Transverse colon (tissue), 4 donors: ENCODE results near the gene CDKN1B.

Experiments used
- EP300 ChIP-seq: sonication (generic); formaldehyde crosslinking; IDR thresholded peaks from one replicate; pipeline ENCODE4 v1.6.1; 2017; ENCODE audit warnings: antibody characterized with exemption, low read depth
- POLR2A ChIP-seq: fragments of 450-650 bp; IDR thresholded peaks from one replicate; pipeline ENCODE4 v1.6.1; 2016; ENCODE audit warnings: antibody characterized with exemption, mild to moderate bottlenecking, moderate library complexity
- POLR2AphosphoS5 ChIP-seq, 3 donors: sonication (generic); formaldehyde crosslinking; IDR thresholded peaks; one replicate each; pipeline ENCODE4 v1.6.1; 2016; ENCODE audit warnings: antibody characterized with exemption in 3 of 3
- TF ChIP-seq, protein P1 (sequence below), 5 experiments: fragments of 200-600 bp in 3 of 5; fragments of 450-650 bp in 2 of 5; sonication (generic) in 3 of 5; IDR thresholded peaks; 1 replicate in 2 of 5; 2 replicates in 3 of 5; pipeline ENCODE4 v1.5.1; 2016 to 2017; ENCODE audit warnings: antibody characterized with exemption in 5 of 5, inconsistent platforms in 3 of 5, mild to moderate bottlenecking in 2 of 5, moderate library complexity in 1 of 5

DNA sequence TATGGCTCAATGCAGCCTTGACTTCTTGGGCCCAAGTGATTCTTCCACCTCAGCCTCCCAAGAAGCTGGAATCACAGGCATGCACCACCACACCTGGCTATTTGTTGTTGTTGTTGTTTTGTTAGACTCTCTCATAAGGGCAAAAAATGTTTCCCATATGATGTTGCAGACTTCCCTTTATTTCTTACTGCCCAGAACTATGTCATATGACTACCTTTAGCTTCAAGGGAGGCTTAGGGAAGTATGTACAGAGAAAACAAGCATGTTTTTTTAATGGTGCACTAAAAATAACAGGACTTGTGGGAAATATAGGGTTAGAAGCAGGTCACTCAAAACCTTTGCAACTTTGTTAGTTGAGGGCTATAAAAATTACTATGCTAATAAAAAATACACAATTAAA, 16.9 kb upstream of the CDKN1B start:
- TF ChIP-seq EP300 (no peak), POLR2A (no peak), POLR2AphosphoS5 (IDR thresholded peaks at IDR 0.05) (no peak)
- TF ChIP-seq, protein P1, sequence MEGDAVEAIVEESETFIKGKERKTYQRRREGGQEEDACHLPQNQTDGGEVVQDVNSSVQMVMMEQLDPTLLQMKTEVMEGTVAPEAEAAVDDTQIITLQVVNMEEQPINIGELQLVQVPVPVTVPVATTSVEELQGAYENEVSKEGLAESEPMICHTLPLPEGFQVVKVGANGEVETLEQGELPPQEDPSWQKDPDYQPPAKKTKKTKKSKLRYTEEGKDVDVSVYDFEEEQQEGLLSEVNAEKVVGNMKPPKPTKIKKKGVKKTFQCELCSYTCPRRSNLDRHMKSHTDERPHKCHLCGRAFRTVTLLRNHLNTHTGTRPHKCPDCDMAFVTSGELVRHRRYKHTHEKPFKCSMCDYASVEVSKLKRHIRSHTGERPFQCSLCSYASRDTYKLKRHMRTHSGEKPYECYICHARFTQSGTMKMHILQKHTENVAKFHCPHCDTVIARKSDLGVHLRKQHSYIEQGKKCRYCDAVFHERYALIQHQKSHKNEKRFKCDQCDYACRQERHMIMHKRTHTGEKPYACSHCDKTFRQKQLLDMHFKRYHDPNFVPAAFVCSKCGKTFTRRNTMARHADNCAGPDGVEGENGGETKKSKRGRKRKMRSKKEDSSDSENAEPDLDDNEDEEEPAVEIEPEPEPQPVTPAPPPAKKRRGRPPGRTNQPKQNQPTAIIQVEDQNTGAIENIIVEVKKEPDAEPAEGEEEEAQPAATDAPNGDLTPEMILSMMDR (IDR thresholded peaks at IDR 0.05) = no peak
